Brain pericyte (primary cell): ENCODE data around the gene BCAT1.
"Not testable (repeated sequence)": the region's sequence is repeated elsewhere in the genome, so short reads cannot be mapped to it uniquely, and the experiment has no call there.

Experiments
- DNase-seq: peaks from one replicate; pipeline ENCODE4 v3.0.0-alpha.2; 2012; ENCODE audit warnings: low read depth, low spot score

BCAT1 gene

DNA sequence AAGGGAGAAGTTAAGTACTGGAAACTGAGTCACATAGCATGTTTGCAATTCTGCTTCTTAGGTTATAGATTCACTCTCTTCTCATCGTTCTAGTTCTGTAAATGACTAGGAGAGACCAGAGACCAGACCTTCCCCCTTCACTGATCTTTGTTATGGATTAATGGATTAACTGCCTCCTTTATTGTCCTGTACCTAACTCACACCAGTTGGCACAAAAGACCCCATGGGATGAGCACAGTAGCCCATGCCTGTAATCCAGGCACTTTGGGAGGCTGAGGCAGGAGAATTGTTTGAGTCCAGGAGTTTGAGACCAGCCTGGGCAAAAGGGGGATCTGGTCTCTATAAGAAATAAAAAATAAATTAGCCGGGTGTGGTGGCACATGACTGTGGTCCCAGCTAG, 20.8 kb downstream of the BCAT1 start:
- DNase-seq = no peak

DNA sequence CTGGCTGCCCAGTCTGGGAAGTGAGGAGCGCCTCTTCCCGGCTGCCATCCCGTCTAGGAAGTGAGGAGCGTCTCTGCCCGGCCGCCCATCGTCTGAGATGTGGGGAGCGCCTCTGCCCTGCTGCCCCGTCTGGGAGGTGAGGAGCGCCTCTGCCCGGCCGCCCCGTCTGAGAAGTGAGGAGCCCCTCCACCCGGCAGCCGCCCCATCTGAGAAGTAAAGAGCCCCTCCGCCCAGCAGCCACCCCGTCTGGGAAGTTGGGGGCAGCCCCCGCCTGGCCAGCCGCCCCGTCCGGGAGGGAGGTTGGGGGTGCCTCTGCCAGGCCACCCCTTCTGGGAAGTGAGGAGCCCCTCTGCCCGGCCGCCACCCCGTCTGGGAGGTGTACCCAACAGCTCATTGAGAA, 22.8 kb downstream of the BCAT1 start:
- not testable (repeated sequence) for DNase-seq

DNA sequence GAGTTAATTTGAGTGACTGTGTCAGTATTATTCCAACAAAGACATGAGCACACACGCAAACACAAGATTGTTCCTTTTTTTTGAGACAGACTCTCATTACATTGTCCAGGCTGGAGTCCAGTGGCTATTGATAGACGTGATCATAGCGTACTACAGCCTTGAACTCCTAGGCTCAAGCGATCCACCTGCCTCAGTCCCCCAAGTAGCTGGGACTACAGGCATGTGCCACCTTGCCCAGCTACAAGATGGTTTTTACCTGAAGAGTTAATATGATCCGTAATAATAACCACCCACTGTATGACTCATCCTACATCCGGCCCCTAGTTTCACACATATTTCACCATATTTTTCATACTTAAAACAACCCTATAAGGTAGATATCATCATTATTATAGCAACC, 26.8 kb downstream of the BCAT1 start:
- no peak for DNase-seq

- no peak for DNase-seq
Measured at GRCh38 chr12:24921251-24922038, 27.5 kb downstream of the BCAT1 start.

- DNase-seq = no peak
Measured at GRCh38 chr12:24920141-24920540, 28.8 kb downstream of the BCAT1 start.

DNA sequence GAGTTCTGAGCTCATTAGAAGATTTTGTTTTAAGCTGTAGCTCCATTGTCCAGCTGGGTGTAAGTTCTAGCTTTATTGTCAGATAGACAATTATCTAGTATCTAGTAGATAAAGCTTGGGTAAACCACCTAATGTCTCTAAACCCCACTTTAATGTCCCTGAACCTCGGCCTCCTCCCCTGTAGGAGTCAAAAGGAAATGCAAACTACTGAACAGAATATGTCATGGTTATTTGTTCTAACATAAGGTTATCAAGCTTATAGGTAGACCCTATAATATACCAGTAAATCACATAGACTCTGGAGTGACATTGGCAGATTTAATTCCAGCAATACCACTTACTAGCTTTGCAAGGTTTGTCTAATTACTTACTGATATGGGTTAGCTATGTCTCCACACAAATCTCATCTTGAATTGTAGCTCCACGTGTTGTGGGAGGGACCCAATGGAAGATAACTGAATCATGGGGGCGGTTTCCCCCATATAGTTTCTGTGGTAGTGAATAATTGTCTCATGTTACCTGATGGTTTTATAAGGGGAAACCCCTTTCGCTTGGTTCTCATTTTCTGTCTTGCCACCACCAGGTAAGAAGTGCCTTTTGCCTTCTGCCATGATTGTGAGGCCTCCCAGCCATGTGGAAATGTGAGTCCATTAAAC, 29.4 kb downstream of the BCAT1 start:
- DNase-seq = no peak

DNA sequence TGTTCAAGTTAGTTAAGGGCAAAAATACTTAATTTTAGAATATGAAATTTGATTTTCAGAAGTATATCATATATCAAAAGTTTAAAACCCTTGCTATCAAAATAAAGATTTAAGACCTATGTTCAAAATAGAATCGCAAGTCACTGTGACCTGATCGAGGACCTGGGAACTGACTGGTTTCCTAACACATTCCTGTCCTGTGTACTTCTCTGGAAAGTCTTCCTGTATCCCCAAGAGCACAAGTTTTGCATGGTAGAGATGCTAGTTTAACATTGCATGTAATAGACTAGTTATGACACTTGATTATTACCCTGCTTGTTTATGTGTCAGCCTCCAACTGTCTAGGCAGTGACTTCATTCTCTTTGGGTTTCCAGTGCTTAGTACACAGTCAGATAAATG, 30.3 kb downstream of the BCAT1 start:
- DNase-seq = no peak

GRCh38 chr12:24915501-24915900, 33.4 kb downstream of the BCAT1 start:
- no peak for DNase-seq

- DNase-seq = no peak
Measured at GRCh38 chr12:24913953-24914352, 34.9 kb downstream of the BCAT1 start.

- DNase-seq = no peak
Measured at GRCh38 chr12:24913130-24913529, 35.8 kb downstream of the BCAT1 start.

- DNase-seq = peak; percentile 17
Measured at GRCh38 chr12:24911271-24911791, 37.6 kb downstream of the BCAT1 start.

DNA sequence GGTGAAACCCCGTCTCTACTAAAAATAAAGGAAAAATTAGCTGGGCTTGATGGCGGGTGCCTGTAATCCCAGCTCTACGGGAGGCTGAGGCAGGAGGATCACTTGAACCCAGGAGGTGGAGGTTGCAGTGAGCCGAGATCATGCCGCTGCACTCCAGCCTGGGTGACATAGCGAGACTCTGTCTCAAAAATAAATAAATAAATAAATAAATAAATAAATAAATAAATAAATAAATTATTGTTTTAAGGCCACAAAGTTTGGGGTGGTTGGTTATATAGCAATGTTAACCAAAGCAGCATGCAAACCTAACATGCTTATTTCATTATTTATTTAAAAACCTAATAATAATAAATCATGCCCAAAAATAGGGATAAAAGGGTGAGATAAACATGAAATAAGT, 38.7 kb downstream of the BCAT1 start:
- not testable (repeated sequence) for DNase-seq

GRCh38 chr12:24909667-24910066, 39.2 kb downstream of the BCAT1 start:
- peak; percentile 15 for DNase-seq

- DNase-seq = no peak
Measured at GRCh38 chr12:24907464-24907863, 41.4 kb downstream of the BCAT1 start.

DNA sequence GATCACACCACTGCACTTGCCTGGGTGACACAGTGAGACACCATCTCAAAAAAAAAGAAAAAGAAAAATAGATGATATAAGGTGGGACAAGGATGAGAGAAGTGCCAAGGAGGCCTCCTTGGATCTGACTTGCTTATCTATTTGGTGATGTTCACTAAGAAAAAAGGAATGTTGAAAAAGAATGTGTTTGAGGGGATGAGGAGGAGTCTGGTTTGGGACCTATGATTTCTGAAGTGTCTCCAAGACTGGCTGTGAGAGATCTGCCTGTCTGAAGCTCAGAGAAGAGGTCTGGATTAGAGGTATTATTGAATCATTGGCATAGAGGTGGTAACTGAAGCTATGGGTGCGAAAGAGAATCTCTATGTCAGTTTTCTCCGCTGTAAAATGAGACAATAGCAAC, 42.8 kb downstream of the BCAT1 start:
- no peak for DNase-seq

DNA sequence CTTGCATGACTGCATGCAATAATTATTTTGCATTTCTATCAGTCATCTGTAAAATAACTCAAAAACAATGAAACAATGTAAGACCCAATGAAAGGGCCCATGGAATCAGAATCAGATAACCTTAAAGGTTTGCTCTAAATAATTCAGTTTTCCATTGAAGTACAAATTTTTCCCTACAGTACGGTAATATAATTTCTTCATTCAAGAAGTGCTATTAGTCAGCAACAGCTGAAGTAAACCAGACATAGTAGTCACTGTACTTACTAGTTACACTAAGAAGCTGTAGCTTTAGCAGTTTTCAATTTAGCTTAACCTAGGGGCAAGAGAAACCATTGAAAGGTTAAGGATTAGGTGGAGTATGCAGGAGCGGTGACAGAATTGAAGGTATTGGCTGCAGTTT, 43.5 kb downstream of the BCAT1 start:
- no peak for DNase-seq

DNA sequence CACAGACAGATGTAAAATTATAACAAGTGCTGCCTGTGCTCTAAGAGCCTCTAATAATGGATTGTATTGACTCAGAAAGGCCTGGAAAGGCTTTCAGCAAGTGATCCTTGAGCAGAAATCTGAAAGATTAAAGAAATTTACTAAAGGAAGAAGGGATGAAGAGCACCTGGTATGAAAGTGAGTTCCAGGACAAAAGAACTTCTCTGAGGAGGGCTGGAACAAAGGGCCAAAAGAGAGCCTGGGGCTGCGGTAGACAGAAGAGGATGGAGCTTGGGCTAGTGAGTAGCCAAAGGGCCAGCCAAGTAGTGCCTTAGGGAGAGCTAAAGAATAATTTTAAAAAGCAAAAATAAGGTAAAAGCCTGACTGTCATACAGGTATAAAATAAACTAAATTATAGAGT, 44.0 kb downstream of the BCAT1 start:
- DNase-seq = no peak

DNA sequence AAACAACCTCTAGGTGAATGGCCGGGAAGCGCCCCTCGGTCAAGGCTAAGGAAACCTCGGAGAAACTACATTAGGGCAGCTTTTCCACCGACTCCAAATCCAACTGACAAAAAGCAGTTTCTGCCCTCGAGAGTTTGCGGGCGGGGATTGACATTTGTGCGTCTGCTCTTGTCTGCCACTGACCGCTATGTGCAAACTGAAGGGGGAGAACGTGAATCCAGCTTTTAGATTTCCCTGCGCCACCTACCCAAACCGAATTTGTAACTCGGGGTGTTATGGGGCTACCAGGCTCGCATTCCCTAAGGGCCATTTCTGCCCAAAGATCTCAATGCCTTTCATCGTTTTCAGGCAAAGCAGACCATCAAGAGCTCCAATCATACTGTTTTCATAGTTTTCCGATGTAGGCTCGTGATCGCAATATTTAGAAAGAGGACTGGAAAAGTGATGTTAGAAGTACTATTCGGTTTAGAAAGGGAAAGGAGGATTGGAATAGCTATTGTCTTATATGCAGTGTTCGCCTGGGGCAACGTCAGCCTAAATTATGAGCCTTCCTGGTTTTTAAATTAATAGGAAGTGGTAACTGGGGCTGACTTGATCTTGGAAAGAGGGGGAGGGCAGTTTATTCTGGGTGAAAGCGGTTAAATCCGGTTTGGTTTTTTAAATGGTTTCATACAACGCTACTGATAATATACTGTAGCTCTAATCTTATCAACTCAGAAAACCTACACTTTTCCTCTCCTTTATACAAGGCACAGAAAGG, 45.4 kb downstream of the BCAT1 start:
- DNase-seq = peak; percentile 10

- DNase-seq = peak; percentile 13
Measured at GRCh38 chr12:24902511-24903328, 46.2 kb downstream of the BCAT1 start.

DNA sequence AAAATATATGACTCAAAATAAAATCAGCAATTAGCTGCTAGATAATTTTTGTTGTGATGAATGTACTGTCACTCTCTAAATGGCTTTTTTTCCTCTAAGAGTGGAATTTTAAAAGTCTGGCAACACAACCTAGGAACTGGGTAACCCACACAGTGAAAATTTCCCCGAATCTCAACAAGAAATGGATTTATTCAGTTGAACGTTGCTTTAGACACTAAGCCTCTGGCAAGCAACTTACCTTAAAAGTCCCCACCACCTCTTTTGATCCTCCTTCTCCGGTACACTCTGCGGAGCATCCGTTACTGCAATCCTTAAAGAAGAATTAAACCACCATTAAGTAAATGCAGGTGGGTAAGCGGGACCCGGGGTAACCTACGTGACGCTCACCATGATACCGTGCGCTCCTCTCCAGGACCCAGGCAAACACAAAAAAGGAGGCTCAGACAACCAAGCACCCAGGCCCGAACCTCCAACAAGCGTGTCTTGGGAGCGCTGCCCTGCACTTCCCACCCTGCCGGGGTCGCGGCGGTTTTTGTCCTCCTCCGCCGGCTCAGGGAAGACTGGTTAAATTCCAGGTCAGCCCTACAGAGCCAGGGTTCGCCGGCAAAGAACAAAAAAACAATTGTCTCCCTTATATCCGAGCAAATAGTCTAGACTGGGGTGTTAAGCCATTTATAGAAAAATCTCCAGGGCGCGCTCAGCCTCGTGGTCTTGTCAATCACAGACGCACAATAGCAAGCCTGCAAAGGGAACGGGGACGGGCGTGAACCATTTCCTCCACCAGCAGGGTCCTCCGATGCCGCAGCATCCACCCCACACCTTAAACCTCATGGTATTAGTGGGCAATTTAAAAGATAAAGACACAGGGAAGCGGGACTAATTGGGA, 47.1 kb downstream of the BCAT1 start:
- DNase-seq = no peak
